HepG2 (cell line): ENCODE results near the gene ZNF276. TPM values are rescaled to one million over a fixed set of nuclear protein-coding genes. Genes with fewer than 3 reads are reported as not detected.

Source experiments
- AHR ChIP-seq: IDR thresholded peaks from 2 replicates; pipeline ENCODE4 v1.6.1; 2018; ENCODE audit warnings: missing genetic modification reagents, missing compliant biosample characterization
- CBX1 ChIP-seq: IDR thresholded peaks from one replicate; pipeline ENCODE4 v1.6.1; 2016; ENCODE audit warnings: antibody characterized with exemption, low read depth
- GABPA ChIP-seq, 2 experiments: IDR thresholded peaks; 2 replicates each; pipeline ENCODE4 v1.6.1; 2011 to 2016; ENCODE audit warnings: low read depth in 2 of 2, low read length in 1 of 2, missing biosample characterization in 1 of 2, missing genetic modification characterization in 1 of 2
- HNF4G ChIP-seq, 2 experiments: sonication (generic) in 1 of 2; formaldehyde crosslinking in 1 of 2; IDR thresholded peaks; 2 replicates each; pipeline versions ENCODE4 v1.4.0 to v1.6.1; 2011 to 2020; ENCODE audit warnings: borderline replicate concordance in 2 of 2, low read depth in 2 of 2, mild to moderate bottlenecking in 2 of 2, low read length in 1 of 2, missing genetic modification reagents in 1 of 2, moderate library complexity in 1 of 2
- HOMEZ ChIP-seq: IDR thresholded peaks from 2 replicates; pipeline ENCODE4 v1.6.1; 2016; ENCODE audit warnings: low read depth
- IKZF4 ChIP-seq: sonication (generic); formaldehyde crosslinking; IDR thresholded peaks from 2 replicates; pipeline ENCODE4 v1.5.1; 2020; ENCODE audit warnings: borderline replicate concordance, mild to moderate bottlenecking, low read depth, missing genetic modification reagents; ENCODE audit errors: not compliant biosample characterization
- IKZF5 ChIP-seq: IDR thresholded peaks from 2 replicates; pipeline ENCODE4 v1.6.1; 2018; ENCODE audit warnings: missing genetic modification reagents, mild to moderate bottlenecking, missing compliant biosample characterization
- KDM6A ChIP-seq: IDR thresholded peaks from 2 replicates; pipeline ENCODE4 v1.6.1; 2016; ENCODE audit warnings: low read depth
- SRSF1 ChIP-seq: fragments of 200-400 bp; formaldehyde crosslinking; optimal IDR thresholded peaks from 2 replicates; pipeline ENCODE3; 2017; ENCODE audit warnings: mild to moderate bottlenecking, low read depth, low read length, moderate library complexity
- STAT5B ChIP-seq: sonication (generic); formaldehyde crosslinking; IDR thresholded peaks from 2 replicates; pipeline ENCODE4 v1.4.0; 2020; ENCODE audit warnings: missing genetic modification reagents
- TEAD2 ChIP-seq: sonication (generic); formaldehyde crosslinking; IDR thresholded peaks from 2 replicates; pipeline ENCODE4 v1.9.0; 2021; ENCODE audit warnings: missing genetic modification reagents
- ZBTB2 ChIP-seq: sonication (generic); formaldehyde crosslinking; IDR thresholded peaks from 2 replicates; pipeline ENCODE4 v1.8.0; 2022; ENCODE audit warnings: low read depth, missing genetic modification reagents
- ZNF142 ChIP-seq: sonication (generic); formaldehyde crosslinking; IDR thresholded peaks from 2 replicates; pipeline ENCODE4 v1.4.0; 2020; ENCODE audit warnings: missing genetic modification reagents
- ZNF331 ChIP-seq: sonication (generic); formaldehyde crosslinking; IDR thresholded peaks from 2 replicates; pipeline ENCODE4 v1.4.0; 2020; ENCODE audit warnings: missing genetic modification reagents
- ZNF33A ChIP-seq: sonication (generic); formaldehyde crosslinking; IDR thresholded peaks from 2 replicates; pipeline ENCODE4 v1.5.1; 2020; ENCODE audit warnings: missing genetic modification reagents, mild to moderate bottlenecking, moderate library complexity, borderline replicate concordance
- ZNF543 ChIP-seq: sonication (generic); formaldehyde crosslinking; IDR thresholded peaks from 2 replicates; pipeline ENCODE4 v1.4.0; 2020; ENCODE audit warnings: mild to moderate bottlenecking, missing genetic modification reagents
- ZNF777 ChIP-seq: sonication (generic); formaldehyde crosslinking; IDR thresholded peaks from 2 replicates; pipeline ENCODE4 v1.4.0; 2020; ENCODE audit warnings: missing genetic modification reagents
- ZSCAN29 ChIP-seq: sonication (generic); formaldehyde crosslinking; conservative IDR thresholded peaks from 2 replicates; pipeline ENCODE4 v1.4.0; 2020; ENCODE audit warnings: mild to moderate bottlenecking, missing genetic modification reagents
- polyA plus RNA-seq, 8 experiments: library from polyadenylated mRNA; depleted of rRNA in 3 of 8; stranded (reverse) in 7 of 8; unstranded in 1 of 8; fragments of >200 nt; fragmentation: Illumina TruSeq in 4 of 8; extraction: Trizol in 4 of 8; gene quantifications; 2 replicates each; pipeline versions ENCODE4 v1.2.1 to v1.2.3, GENCODE V29; 2011 to 2016; ENCODE audit warnings: low read depth in 4 of 8, missing spikeins in 1 of 8, mixed read lengths in 1 of 8; ENCODE audit not compliant: insufficient read depth in 1 of 8
- total RNA-seq, 5 experiments: library from RNA; depleted of rRNA; stranded (reverse); fragments of >200 nt; fragmentation: Illumina TruSeq; extraction: Trizol; gene quantifications; 2 replicates each; pipeline ENCODE4 v1.2.3, GENCODE V29; 2016; ENCODE audit warnings: low read depth in 1 of 5

Gene ZNF276
- total and polyA plus RNA-seq, 2 of the 13 experiments (the other 11 are each of a cell fraction or from before 2014, with no cell fraction given), result 17.7 to 18.0 TPM

DNA sequence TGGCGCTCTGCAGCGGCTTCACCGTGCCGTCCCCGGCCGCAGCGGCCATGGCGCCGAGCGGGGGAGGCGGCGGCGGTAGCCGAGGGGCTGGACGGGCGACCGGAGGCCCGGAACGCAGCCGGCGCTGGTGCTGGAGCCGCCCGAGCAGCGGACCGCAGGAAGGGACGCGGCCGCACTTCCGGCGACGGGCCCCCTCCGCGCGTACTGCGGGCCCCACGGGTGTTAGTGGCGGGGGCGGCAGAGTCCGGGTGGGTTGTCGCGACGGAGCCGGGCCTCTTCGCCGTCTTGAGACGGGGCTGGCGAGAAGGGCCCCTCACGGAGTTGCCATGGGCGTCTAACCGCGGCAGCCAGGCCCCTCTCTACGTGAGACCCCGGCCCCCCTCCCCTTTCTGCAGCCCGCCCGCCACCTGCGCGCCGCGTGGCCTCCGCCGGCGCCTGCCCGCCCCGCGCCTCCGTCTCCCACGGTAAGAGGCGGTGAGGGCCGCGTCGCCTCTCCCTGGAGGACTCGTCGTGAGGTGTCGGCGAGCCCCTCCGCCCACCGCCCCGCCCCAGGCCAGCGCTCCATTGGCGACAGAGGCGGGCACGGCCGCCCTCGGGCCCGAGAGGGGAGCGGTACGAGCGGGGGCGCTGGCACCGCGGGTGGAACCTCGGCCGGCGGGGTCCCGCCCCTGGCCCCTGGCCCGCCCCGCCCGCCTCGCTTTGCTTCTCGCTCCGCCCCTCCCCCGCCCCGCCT, at the start of gene ZNF276, which contains the start of gene VPS9D1 (continued):
- TF ChIP-seq ZNF142, result peak; percentile 97
- TF ChIP-seq ZSCAN29 (CRISPR knock-in tag), result peak; percentile 60; the same call in 1 of the 2 replicates
- TF ChIP-seq SRSF1, result peak; percentile 33
- peak; percentile 100 for TF ChIP-seq ZBTB2 (CRISPR knock-in tag)
- peak; percentile 100 for TF ChIP-seq GABPA (IDR thresholded peaks at IDR 0.05; ENCODE audit: low read depth, low read length)
- TF ChIP-seq GABPA (CRISPR knock-in tag; IDR thresholded peaks at IDR 0.05; ENCODE audit: low read depth), result peak; percentile 90
- TF ChIP-seq IKZF4 (CRISPR knock-in tag), result peak; percentile 47
- TF ChIP-seq ZNF33A (CRISPR knock-in tag), result no peak
- 0 out of 2 replicates have a peak, but pooled peaks have one; percentile 3 for TF ChIP-seq KDM6A (CRISPR knock-in tag)
- peak; percentile 40 for TF ChIP-seq CBX1
- TF ChIP-seq ZNF331 (CRISPR knock-in tag), result peak; percentile 74
- TF ChIP-seq STAT5B (CRISPR knock-in tag), result peak; percentile 27; the same call in 1 of the 2 replicates
- peak; percentile 88 for TF ChIP-seq ZNF777 (CRISPR knock-in tag)
- peak; percentile 45; the same call in 1 of the 2 replicates for TF ChIP-seq TEAD2 (CRISPR knock-in tag)
- TF ChIP-seq ZNF543 (CRISPR knock-in tag), result peak; percentile 90
- peak; percentile 64; the same call in 1 of the 2 replicates for TF ChIP-seq IKZF5 (CRISPR knock-in tag)
- TF ChIP-seq AHR (CRISPR knock-in tag), result 0 out of 2 replicates have a peak, but pooled peaks have one; percentile 45
- TF ChIP-seq HOMEZ, result no peak
- peak; percentile 46; the same call in 1 of the 2 replicates for TF ChIP-seq HNF4G (IDR thresholded peaks at IDR 0.05; ENCODE audit: borderline replicate concordance, low read depth, low read length)
- no peak; the same call in 1 of the 2 replicates for TF ChIP-seq HNF4G (CRISPR knock-in tag; IDR thresholded peaks at IDR 0.05; ENCODE audit: borderline replicate concordance, low read depth)
